Gastrocnemius medialis (tissue), 4 donors: ENCODE measurements around the gene TWF1. TPM values are rescaled to one million over a fixed set of nuclear protein-coding genes. Genes with fewer than 3 reads are reported as not detected.
"Not testable (repeated sequence)": the region's sequence is repeated elsewhere in the genome, so short reads cannot be mapped to it uniquely, and the experiment has no call there.

ENCODE experiments used
- ATAC-seq, 2 donors: fragments of 150-250 bp; one replicate each; pipeline ENCODE4 v1.9.1; 2016
- DNase-seq, 2 donors: peaks; one replicate each; pipeline ENCODE4 v3.0.0-alpha.2; 2019
- H3K27ac ChIP-seq, 4 donors: fragments of 200-600 bp; sonication (generic); 1 replicate in 1 of 4; 2 replicates in 3 of 4; pipeline ENCODE4 v1.5.1; 2016 to 2018; ENCODE audit warnings: mild to moderate bottlenecking in 2 of 4, moderate library complexity in 1 of 4
- H3K27me3 ChIP-seq, 3 donors: fragments of 200-600 bp; sonication (generic) in 2 of 3; 1 replicate in 1 of 3; 2 replicates in 2 of 3; pipeline versions ENCODE4 v1.5.1 to v1.6.0; 2016 to 2019; ENCODE audit warnings: mild to moderate bottlenecking in 1 of 3, moderate library complexity in 1 of 3
- H3K36me3 ChIP-seq, 2 donors: fragments of 200-600 bp; sonication (generic) in 1 of 2; one replicate each; pipeline ENCODE4 v1.5.1; 2017 to 2018
- H3K4me1 ChIP-seq, 2 donors: fragments of 200-600 bp; sonication (generic) in 1 of 2; one replicate each; pipeline ENCODE4 v1.5.1; 2016 to 2017; ENCODE audit warnings: mild to moderate bottlenecking in 2 of 2
- H3K4me3 ChIP-seq, 4 donors: fragments of 200-600 bp; sonication (generic) in 3 of 4; 1 replicate in 1 of 4; 2 replicates in 3 of 4; pipeline ENCODE4 v1.5.1; 2016 to 2019; ENCODE audit warnings: mild to moderate bottlenecking in 2 of 4
- H3K9me3 ChIP-seq, 3 donors: fragments of 200-600 bp; sonication (generic) in 2 of 3; 1 replicate in 1 of 3; 2 replicates in 2 of 3; pipeline ENCODE4 v1.5.1; 2016 to 2019
- POLR2A ChIP-seq, 2 donors: fragments of 450-650 bp; IDR thresholded peaks; one replicate each; pipeline ENCODE4 v1.6.1; 2017; ENCODE audit warnings: antibody characterized with exemption in 2 of 2, mild to moderate bottlenecking in 2 of 2, moderate library complexity in 2 of 2
- in situ Hi-C, 4 donors: fragments of 200-750 bp; cut with MboI; loops; one replicate each; pipeline versions ENCODE4 v1.15.0 to v1.8.0; 2017; ENCODE audit warnings: low sequenced_read_pairs in 4 of 4
- intact Hi-C: fragments of 100-400 bp; cut with DNase I; formaldehyde crosslinking; loops from one replicate; pipeline ENCODE4 v1.15.1; 2023; ENCODE audit warnings: low total_unique reads
- total RNA-seq, 4 donors: library from RNA; depleted of rRNA; stranded (reverse); fragments of >200 nt; gene quantifications; one replicate each; pipeline versions ENCODE4 v1.1.0 to v1.2.3, GENCODE V29; 2016
- TF ChIP-seq, protein P1 (sequence below), 5 experiments: fragments of 450-650 bp in 3 of 5; fragments of 200-600 bp in 2 of 5; sonication (generic) in 2 of 5; IDR thresholded peaks in 4 of 5; conservative IDR thresholded peaks in 1 of 5; 1 replicate in 4 of 5; 2 replicates in 1 of 5; pipeline ENCODE4 v1.5.1; 2016 to 2019; ENCODE audit warnings: antibody characterized with exemption in 5 of 5, mild to moderate bottlenecking in 3 of 5, moderate library complexity in 3 of 5

The TWF1 gene
- total RNA-seq, 4 donors from 2014 or later = 7.4 to 10.7 (median 9.0) TPM

DNA sequence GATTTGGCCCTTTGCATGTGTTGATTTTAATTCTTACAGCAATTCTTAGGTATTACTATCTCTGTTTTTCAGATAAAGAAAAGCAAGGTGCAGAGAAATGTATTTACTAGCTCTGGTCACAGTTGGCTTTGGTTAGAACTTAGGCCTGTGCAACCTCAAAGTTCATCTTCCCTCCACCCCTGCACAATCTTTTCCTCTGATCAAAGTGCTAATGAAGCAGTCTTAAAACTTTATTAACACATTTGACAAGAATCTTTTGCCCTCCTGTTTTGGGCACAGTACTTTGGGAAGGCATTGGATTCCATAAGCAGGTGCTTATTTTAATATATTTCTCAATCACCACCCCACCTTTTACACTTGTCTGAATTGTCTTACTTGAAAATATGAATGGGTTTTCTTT is 44.6 kb downstream of the TWF1 start:
- in situ Hi-C loops = no loop called here
- DNase-seq = no peak

DNA sequence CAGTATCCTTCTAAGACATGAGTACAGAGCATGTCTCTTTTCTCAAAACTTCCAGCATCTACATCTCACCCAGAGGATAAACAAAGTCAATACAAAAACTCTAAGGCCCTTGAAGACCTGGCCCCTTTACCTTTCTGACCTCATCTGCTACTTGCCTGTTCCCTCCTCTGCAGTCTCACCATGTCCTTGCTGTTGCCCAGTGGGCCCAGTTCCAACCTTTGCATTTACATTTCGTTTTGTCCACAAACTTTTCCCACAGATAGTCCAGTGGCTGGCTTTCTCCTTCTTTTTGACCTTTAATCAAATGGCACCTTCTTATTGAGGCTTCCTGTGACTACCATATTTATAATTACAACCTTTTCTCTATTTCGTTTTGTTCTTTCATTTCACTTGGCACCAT is 45.7 kb downstream of the TWF1 start:
- Histone ChIP-seq H3K27me3 (no peaks in the 10 kb centered on the region), H3K36me3 (no peaks in the 10 kb centered on the region), H3K9me3 (no peaks in the 10 kb centered on the region), H3K4me1 (peaks cover 19 to 22% of the 10 kb centered on the region in 2 donors), H3K4me3 (no peak overlapping the region), H3K27ac (no peak overlapping the region)
- in situ Hi-C loops = no loop called here
- DNase-seq (no peak), ATAC-seq (no peak)
- TF ChIP-seq POLR2A (IDR thresholded peaks at IDR 0.05) = no peak
- TF ChIP-seq, protein P1, sequence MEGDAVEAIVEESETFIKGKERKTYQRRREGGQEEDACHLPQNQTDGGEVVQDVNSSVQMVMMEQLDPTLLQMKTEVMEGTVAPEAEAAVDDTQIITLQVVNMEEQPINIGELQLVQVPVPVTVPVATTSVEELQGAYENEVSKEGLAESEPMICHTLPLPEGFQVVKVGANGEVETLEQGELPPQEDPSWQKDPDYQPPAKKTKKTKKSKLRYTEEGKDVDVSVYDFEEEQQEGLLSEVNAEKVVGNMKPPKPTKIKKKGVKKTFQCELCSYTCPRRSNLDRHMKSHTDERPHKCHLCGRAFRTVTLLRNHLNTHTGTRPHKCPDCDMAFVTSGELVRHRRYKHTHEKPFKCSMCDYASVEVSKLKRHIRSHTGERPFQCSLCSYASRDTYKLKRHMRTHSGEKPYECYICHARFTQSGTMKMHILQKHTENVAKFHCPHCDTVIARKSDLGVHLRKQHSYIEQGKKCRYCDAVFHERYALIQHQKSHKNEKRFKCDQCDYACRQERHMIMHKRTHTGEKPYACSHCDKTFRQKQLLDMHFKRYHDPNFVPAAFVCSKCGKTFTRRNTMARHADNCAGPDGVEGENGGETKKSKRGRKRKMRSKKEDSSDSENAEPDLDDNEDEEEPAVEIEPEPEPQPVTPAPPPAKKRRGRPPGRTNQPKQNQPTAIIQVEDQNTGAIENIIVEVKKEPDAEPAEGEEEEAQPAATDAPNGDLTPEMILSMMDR (IDR thresholded peaks at IDR 0.05 in 4 of 5, conservative IDR thresholded peaks at IDR 0.05 in 1 of 5) = no peak
- intact Hi-C loops = no loop called here

More for the DNA sequence above, 44.6 kb downstream of the TWF1 start:
- H3K4me3 ChIP-seq = no peak overlapping the region
- TF ChIP-seq, protein P1 (IDR thresholded peaks at IDR 0.05 in 4 of 5, conservative IDR thresholded peaks at IDR 0.05 in 1 of 5) = no peak
- no peak for TF ChIP-seq POLR2A (IDR thresholded peaks at IDR 0.05)
- no peaks in the 10 kb centered on the region for H3K36me3 ChIP-seq
- intact Hi-C loops = no loop called here
- H3K9me3 ChIP-seq = no peaks in the 10 kb centered on the region
- H3K27me3 ChIP-seq = no peaks in the 10 kb centered on the region
- no peak overlapping the region for H3K27ac ChIP-seq
- ATAC-seq = no peak
- peaks cover 19 to 22% of the 10 kb centered on the region in 2 donors for H3K4me1 ChIP-seq

DNA sequence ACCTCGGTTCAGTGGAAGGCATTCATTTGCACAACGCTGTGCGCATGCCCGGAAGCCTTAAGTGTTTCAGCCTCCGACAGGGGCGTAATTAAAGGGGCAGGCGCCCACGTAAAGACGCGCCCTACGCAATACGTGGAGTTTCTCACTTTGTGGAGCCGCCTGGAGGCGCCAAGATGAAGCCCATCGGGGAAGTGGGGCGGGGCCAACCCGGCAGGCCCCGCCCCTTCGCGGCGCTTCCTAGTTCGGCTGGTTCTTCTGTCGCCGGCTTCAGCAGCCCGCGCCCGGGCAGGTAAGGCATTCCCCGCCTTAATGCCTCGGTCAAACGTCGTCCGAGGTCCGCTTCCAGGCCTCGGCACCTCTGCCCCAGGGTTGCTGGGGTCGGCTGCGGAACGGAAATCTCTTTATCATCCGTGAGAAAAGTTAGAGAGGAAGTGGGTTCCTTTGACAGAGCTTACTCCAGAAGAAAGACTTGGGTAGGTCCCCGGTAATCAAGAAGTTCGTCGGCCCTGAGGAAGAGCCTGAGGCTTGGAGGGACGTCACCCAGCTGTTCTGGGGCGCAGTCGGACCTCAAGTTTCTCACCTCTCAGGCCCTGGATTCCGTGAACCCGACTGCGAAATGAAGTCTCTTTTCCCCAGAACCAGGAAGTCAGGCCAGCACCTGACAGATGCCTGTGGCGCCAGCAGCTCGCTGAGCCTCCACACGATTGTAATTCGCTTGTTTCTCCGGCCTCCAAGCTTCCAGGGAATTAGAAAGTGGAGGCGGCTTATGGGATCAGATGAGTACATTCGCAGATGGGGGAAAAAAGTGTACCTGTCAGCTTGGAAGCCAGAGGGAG is 47.2 kb downstream of the TWF1 start, which contains the start of the genes IRAK4 and PUS7L:
Gene IRAK4, plus strand, starts transcription at position 224 of the 836 bp plus-strand sequence. CDS start 9,161 bp downstream, outside the sequence.
Gene PUS7L, minus strand, starts transcription at position 63 of the 836 bp plus-strand sequence. CDS start 3,545 bp downstream, outside the sequence.
- H3K36me3 ChIP-seq = no peaks in the 10 kb centered on the region
- TF ChIP-seq POLR2A (IDR thresholded peaks at IDR 0.05) = peak; percentile 61
- TF ChIP-seq, protein P1 (IDR thresholded peaks at IDR 0.05 in 4 of 5, conservative IDR thresholded peaks at IDR 0.05 in 1 of 5) = peak in 4 of 5 experiments; percentile 12 to 59 (median 38)
- peak within 1 kb of the TSS; percentile 77 to 90 (median 85) for H3K4me3 ChIP-seq
- in situ Hi-C loops = no loop called here
- ATAC-seq = peak; percentile 97
- no peaks in the 10 kb centered on the region for H3K27me3 ChIP-seq
- no peaks in the 10 kb centered on the region for H3K9me3 ChIP-seq
- intact Hi-C loops = loop anchor here (1.0 to 2.0 kb wide), 2 partner anchors 47 to 78 kb away; partner anchors contain the start of genes TMEM117 and TWF1
- H3K27ac ChIP-seq = peak within 1 kb of the TSS; percentile 77 to 89 (median 85)
- peaks cover 19 to 22% of the 10 kb centered on the region in 2 donors for H3K4me1 ChIP-seq
- DNase-seq = peak; percentile 90 to 95

DNA sequence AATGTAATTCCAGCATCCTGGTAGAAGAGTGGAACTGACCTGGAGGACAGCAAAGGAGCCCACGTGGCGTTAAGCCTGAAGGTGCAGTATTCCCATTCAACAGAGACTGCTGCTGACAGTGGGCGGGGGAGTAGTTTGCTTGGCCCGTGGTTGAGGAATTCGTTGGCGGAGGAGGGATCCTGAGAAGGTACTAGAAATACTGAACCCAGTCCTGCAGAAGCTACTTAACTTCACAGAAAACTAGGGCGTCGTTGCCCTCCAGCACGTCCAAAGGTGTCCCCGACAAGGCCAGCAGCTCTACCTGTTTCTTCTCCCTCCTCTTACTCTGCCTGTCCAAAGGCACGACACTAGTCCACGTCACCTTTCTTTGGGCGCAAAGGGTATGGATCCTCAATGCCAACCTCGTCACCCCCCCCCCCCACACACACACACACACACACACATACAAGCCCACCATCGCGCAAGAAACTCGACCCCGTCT is 47.8 kb downstream of the TWF1 start:
- in situ Hi-C loops = no loop called here

DNA sequence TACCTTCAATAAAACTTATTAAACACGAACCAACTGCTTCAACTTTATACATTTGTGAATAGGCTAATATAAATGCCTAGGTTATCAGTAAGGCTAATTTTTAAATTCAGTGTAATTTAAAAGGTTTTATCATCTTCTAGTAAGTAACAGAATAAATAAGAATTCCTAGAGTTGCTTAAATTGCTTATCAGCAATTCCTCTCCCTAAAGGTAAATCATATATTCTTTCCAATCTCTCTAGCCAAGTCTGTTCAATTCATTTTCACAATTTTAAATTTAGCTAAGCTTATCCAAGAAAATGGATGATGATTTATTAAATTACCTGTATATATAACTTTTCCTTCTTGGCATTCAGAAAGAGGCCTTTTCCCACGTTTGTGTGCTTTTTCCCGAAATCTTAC is 52.1 kb downstream of the TWF1 start:
- Histone ChIP-seq H3K9me3 (no peaks in the 10 kb centered on the region), H3K4me1 (peaks cover 7 to 16% of the 10 kb centered on the region in 2 donors), H3K4me3 (no peak overlapping the region), H3K27ac (no peak overlapping the region), H3K36me3 (peaks cover 0 to 5% of the 10 kb centered on the region in 2 donors), H3K27me3 (no peaks in the 10 kb centered on the region)
- in situ Hi-C loops = no loop called here
- TF ChIP-seq POLR2A (IDR thresholded peaks at IDR 0.05) = no peak
- TF ChIP-seq, protein P1 (IDR thresholded peaks at IDR 0.05 in 4 of 5, conservative IDR thresholded peaks at IDR 0.05 in 1 of 5) = no peak
- intact Hi-C loops = no loop called here
- no peak for ATAC-seq
- no peak for DNase-seq

More for the DNA sequence above, 47.8 kb downstream of the TWF1 start:
- no peaks in the 10 kb centered on the region for H3K27me3 ChIP-seq
- peak overlapping the region; percentile 77 to 90 (median 85) for H3K4me3 ChIP-seq
- H3K36me3 ChIP-seq = no peaks in the 10 kb centered on the region
- no peak for TF ChIP-seq POLR2A (IDR thresholded peaks at IDR 0.05)
- DNase-seq (no peak), ATAC-seq (peak; percentile 50 to 67)
- H3K27ac ChIP-seq = peak overlapping the region; percentile 77 to 89 (median 85)
- H3K4me1 ChIP-seq = peaks cover 19 to 25% of the 10 kb centered on the region in 2 donors
- intact Hi-C loops = loop anchor here (1.0 to 2.0 kb wide), 2 partner anchors 48 to 79 kb away; partner anchors contain the start of genes TMEM117 and TWF1
- no peaks in the 10 kb centered on the region for H3K9me3 ChIP-seq

DNA sequence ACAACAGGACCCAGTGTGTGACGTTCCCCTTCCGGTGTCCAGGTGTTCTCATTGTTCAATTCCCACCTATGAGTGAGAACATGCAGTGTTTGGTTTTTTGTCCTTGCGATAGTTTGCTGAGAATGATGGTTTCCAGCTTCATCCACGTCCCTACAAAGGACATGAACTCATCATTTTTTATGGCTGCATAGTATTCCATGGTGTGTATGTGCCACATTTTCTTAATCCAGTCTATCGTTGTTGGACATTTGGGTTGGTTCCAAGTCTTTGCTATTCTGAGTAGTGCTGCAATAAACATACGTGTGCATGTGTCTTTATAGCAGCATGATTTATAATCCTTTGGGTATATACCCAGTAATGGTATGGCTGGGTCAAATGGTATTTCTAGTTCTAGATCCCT is 54.8 kb downstream of the TWF1 start:
- H3K4me1 ChIP-seq, H3K27ac ChIP-seq, H3K4me3 ChIP-seq, H3K9me3 ChIP-seq, ATAC-seq, H3K27me3 ChIP-seq, in situ Hi-C loops, intact Hi-C loops, DNase-seq: not testable (repeated sequence)
- H3K36me3 ChIP-seq = peaks cover 0 to 11% of the 10 kb centered on the region in 2 donors
